ENCODE results near the gene ATP1B1.
"Not testable (repeated sequence)": the region's sequence is repeated elsewhere in the genome, so short reads cannot be mapped to it uniquely, and the experiment has no call there.

The ATP1B1 gene

GRCh38 chr1:169115891-169116585 is 9.5 kb downstream of the ATP1B1 start:
- DNase-seq (ENCODE audit: low read depth): no peak

GRCh38 chr1:169117014-169117413 is 10.5 kb downstream of the ATP1B1 start:
- no peak for DNase-seq (ENCODE audit: low read depth)

GRCh38 chr1:169117599-169117998 is 11.1 kb downstream of the ATP1B1 start:
- peak; percentile 46 for DNase-seq (ENCODE audit: low read depth)

GRCh38 chr1:169118227-169118626 is 11.7 kb downstream of the ATP1B1 start:
- peak; percentile 14 for DNase-seq (ENCODE audit: low read depth)

- DNase-seq (ENCODE audit: low read depth): peak; percentile 90
These were observed 12.9 kb downstream of the ATP1B1 start for GRCh38 chr1:169119405-169119804.

GRCh38 chr1:169120066-169120465 is 13.6 kb downstream of the ATP1B1 start:
- DNase-seq (ENCODE audit: low read depth): peak; percentile 44

- DNase-seq (ENCODE audit: low read depth): peak; percentile 76
These were observed 14.8 kb downstream of the ATP1B1 start for GRCh38 chr1:169121146-169121923.

- DNase-seq (ENCODE audit: low read depth): no peak
These were observed 16.5 kb downstream of the ATP1B1 start for GRCh38 chr1:169122976-169123375.

GRCh38 chr1:169124459-169124858 is 18.0 kb downstream of the ATP1B1 start:
- DNase-seq (ENCODE audit: low read depth): no peak

GRCh38 chr1:169125597-169125996 is 19.1 kb downstream of the ATP1B1 start:
- not testable (repeated sequence) for DNase-seq (ENCODE audit: low read depth)

- no peak for DNase-seq (ENCODE audit: low read depth)
These were observed 19.8 kb downstream of the ATP1B1 start for GRCh38 chr1:169126335-169126734.

GRCh38 chr1:169127305-169127704 is 20.8 kb downstream of the ATP1B1 start:
- DNase-seq (ENCODE audit: low read depth): no peak

- no peak for DNase-seq (ENCODE audit: low read depth)
These were observed 22.1 kb downstream of the ATP1B1 start for GRCh38 chr1:169128562-169128961.

- DNase-seq (ENCODE audit: low read depth): no peak
These were observed 22.8 kb downstream of the ATP1B1 start for GRCh38 chr1:169129109-169129784.

- DNase-seq (ENCODE audit: low read depth): no peak
These were observed 24.2 kb downstream of the ATP1B1 start for GRCh38 chr1:169130683-169131082.

GRCh38 chr1:169132512-169133227 is 26.2 kb downstream of the ATP1B1 start:
- DNase-seq (ENCODE audit: low read depth): no peak

GRCh38 chr1:169133228-169133576 is 26.7 kb downstream of the ATP1B1 start:
- no peak for DNase-seq (ENCODE audit: low read depth)

GRCh38 chr1:169133801-169134502 is 27.5 kb downstream of the ATP1B1 start:
- peak; percentile 24 for DNase-seq (ENCODE audit: low read depth)

GRCh38 chr1:169137357-169137756 is 30.9 kb downstream of the ATP1B1 start:
- no peak for DNase-seq (ENCODE audit: low read depth)

- peak; percentile 37 for DNase-seq (ENCODE audit: low read depth)
These were observed 32.6 kb downstream of the ATP1B1 start for GRCh38 chr1:169138866-169139670.

GRCh38 chr1:169141356-169141755 is 34.9 kb downstream of the ATP1B1 start:
- no peak for DNase-seq (ENCODE audit: low read depth)
